Measurements from ENCODE around the gene CLEC4C. TPM values are rescaled to one million over a fixed set of nuclear protein-coding genes. Genes with fewer than 3 reads are reported as not detected.
"Not testable (repeated sequence)": the region's sequence is repeated elsewhere in the genome, so short reads cannot be mapped to it uniquely, and the experiment has no call there.

CLEC4C gene
- not detected for polyA plus RNA-seq (2012; ENCODE audit: insufficient read depth, insufficient read length)

- H3K4me3 ChIP-seq (ENCODE audit: low read length) = no peak within 1 kb of the TSS
- DNase-seq (ENCODE audit: low read depth, low spot score) = no peak
Measured at GRCh38 chr12:7747246-7747645, at the start of gene CLEC4C. CLEC4C (minus strand) TSS chr12:7747375; CDS start chr12:7747348, 27 bp downstream.

- H3K4me3 ChIP-seq (ENCODE audit: low read length) = no peak overlapping the region
Measured at GRCh38 chr12:7793211-7793610, 46.0 kb upstream of the CLEC4C start.

GRCh38 chr12:7788884-7789528, 41.8 kb upstream of the CLEC4C start, which contains the start of gene NANOG:
NANOG (plus strand) TSS chr12:7789402; CDS start chr12:7789615, 213 bp downstream.
- not testable (repeated sequence) for H3K4me3 ChIP-seq (ENCODE audit: low read length); DNase-seq (ENCODE audit: low read depth, low spot score)

More at GRCh38 chr12:7793211-7793610, 46.0 kb upstream of the CLEC4C start:
- no peak for DNase-seq (ENCODE audit: low read depth, low spot score)

- H3K4me3 ChIP-seq (ENCODE audit: low read length) = no peak overlapping the region
- DNase-seq (ENCODE audit: low read depth, low spot score) = no peak
Measured at GRCh38 chr12:7788294-7788660, 41.1 kb upstream of the CLEC4C start.

GRCh38 chr12:7787574-7788293, 40.6 kb upstream of the CLEC4C start:
- no peak overlapping the region for H3K4me3 ChIP-seq (ENCODE audit: low read length)
- no peak for DNase-seq (ENCODE audit: low read depth, low spot score)

- no peak for DNase-seq (ENCODE audit: low read depth, low spot score)
- H3K4me3 ChIP-seq (ENCODE audit: low read length) = no peak overlapping the region
Measured at GRCh38 chr12:7784701-7785100, 37.5 kb upstream of the CLEC4C start.

- not testable (repeated sequence) for DNase-seq (ENCODE audit: low read depth, low spot score); H3K4me3 ChIP-seq (ENCODE audit: low read length)
Measured at GRCh38 chr12:7783433-7783832, 36.3 kb upstream of the CLEC4C start.

- no peak overlapping the region for H3K4me3 ChIP-seq (ENCODE audit: low read length)
- DNase-seq (ENCODE audit: low read depth, low spot score) = no peak
Measured at GRCh38 chr12:7782055-7782454, 34.9 kb upstream of the CLEC4C start.

- H3K4me3 ChIP-seq (ENCODE audit: low read length) = no peak overlapping the region
- no peak for DNase-seq (ENCODE audit: low read depth, low spot score)
Measured at GRCh38 chr12:7781274-7781673, 34.1 kb upstream of the CLEC4C start.

GRCh38 chr12:7769999-7770398, 22.8 kb upstream of the CLEC4C start:
- H3K4me3 ChIP-seq (ENCODE audit: low read length) = no peak overlapping the region
- no peak for DNase-seq (ENCODE audit: low read depth, low spot score)

- no peak overlapping the region for H3K4me3 ChIP-seq (ENCODE audit: low read length)
- no peak for DNase-seq (ENCODE audit: low read depth, low spot score)
Measured at GRCh38 chr12:7758766-7759140, 11.6 kb upstream of the CLEC4C start.

GRCh38 chr12:7756993-7757392, 9.8 kb upstream of the CLEC4C start:
- H3K4me3 ChIP-seq (ENCODE audit: low read length) = no peak overlapping the region
- no peak for DNase-seq (ENCODE audit: low read depth, low spot score)

GRCh38 chr12:7755668-7756067, 8.5 kb upstream of the CLEC4C start:
- H3K4me3 ChIP-seq (ENCODE audit: low read length); DNase-seq (ENCODE audit: low read depth, low spot score): not testable (repeated sequence)

GRCh38 chr12:7751941-7752922, 5.1 kb upstream of the CLEC4C start:
- DNase-seq (ENCODE audit: low read depth, low spot score); H3K4me3 ChIP-seq (ENCODE audit: low read length): not testable (repeated sequence)

GRCh38 chr12:7751394-7751793, 4.2 kb upstream of the CLEC4C start:
- DNase-seq (ENCODE audit: low read depth, low spot score) = no peak
- no peak overlapping the region for H3K4me3 ChIP-seq (ENCODE audit: low read length)

- no peak for DNase-seq (ENCODE audit: low read depth, low spot score)
- H3K4me3 ChIP-seq (ENCODE audit: low read length) = no peak overlapping the region
Measured at GRCh38 chr12:7750350-7750749, 3.2 kb upstream of the CLEC4C start.

GRCh38 chr12:7749442-7749841, 2.3 kb upstream of the CLEC4C start:
- DNase-seq (ENCODE audit: low read depth, low spot score) = no peak
- no peak overlapping the region for H3K4me3 ChIP-seq (ENCODE audit: low read length)

GRCh38 chr12:7748852-7749251, 1.7 kb upstream of the CLEC4C start:
- no peak overlapping the region for H3K4me3 ChIP-seq (ENCODE audit: low read length)
- no peak for DNase-seq (ENCODE audit: low read depth, low spot score)

GRCh38 chr12:7732993-7733392, 14.2 kb downstream of the CLEC4C start:
- no peak for DNase-seq (ENCODE audit: low read depth, low spot score)
- H3K4me3 ChIP-seq (ENCODE audit: low read length) = no peak overlapping the region

- no peak overlapping the region for H3K4me3 ChIP-seq (ENCODE audit: low read length)
- no peak for DNase-seq (ENCODE audit: low read depth, low spot score)
Measured at GRCh38 chr12:7731486-7731885, 15.7 kb downstream of the CLEC4C start.
